ENCODE measurements around the gene DRC7.

- no peak for TF ChIP-seq CTCF (IDR thresholded peaks at IDR 0.05)
- no peak for TF ChIP-seq POLR2AphosphoS5 (IDR thresholded peaks at IDR 0.05; ENCODE audit: low read depth, low read length)
- TF ChIP-seq FOXM1 (IDR thresholded peaks at IDR 0.05; ENCODE audit: low read depth): no peak
- no peak for TF ChIP-seq EZH2phosphoT487 (IDR thresholded peaks at IDR 0.05; ENCODE audit: borderline replicate concordance, low read depth)
These were observed 49.4 kb upstream of the DRC7 start for GRCh38 chr16:57645169-57645568.
